HepG2 (cell line): ENCODE data around the gene SFXN5. TPM values are rescaled to one million over a fixed set of nuclear protein-coding genes. Genes with fewer than 3 reads are reported as not detected.

Experiments used
- ATAC-seq: fragments of 200-7000 bp; cut with Tn5 transposase; 3 replicates; pipeline ENCODE4 v1.9.1; 2020; ENCODE audit warnings: mild to moderate bottlenecking, moderate library complexity
- BruUV-seq: library from RNA; stranded (reverse); fragments of 400-500 nt; replicated peaks from 2 replicates; lab custom pipeline; 2021; lab: Mats Ljungman, UMichigan
- CTCF ChIA-PET: fragments of 300-600 bp; formaldehyde crosslinking; extraction: SDS; loops from one replicate; lab custom pipeline; 2021; ENCODE audit warnings: low total read pairs, inconsistent platforms, low intra/inter-chr PET ratio; lab: Yijun Ruan, JAX
- POLR2A ChIA-PET: fragments of 350-600 bp; sonication (Branson Sonifier 250); formaldehyde crosslinking; loops from one replicate; lab custom pipeline; 2020; ENCODE audit warnings: antibody characterized with exemption, inconsistent platforms; lab: Yijun Ruan, JAX
- DNase-seq: peaks from one replicate; pipeline ENCODE4 v3.0.0-alpha.2; 2015; ENCODE audit warnings: low spot score
- FAIRE-seq: peaks from 3 replicates; lab custom pipeline; 2011; peaks lifted over from hg19 to GRCh38; lab: Jason Lieb, UNC
- H2AFZ ChIP-seq: one replicate; pipeline ENCODE4 v1.6.1; 2011; ENCODE audit warnings: low read length, inconsistent platforms
- H3K27ac ChIP-seq: fragments of 300-600 bp; 3 replicates; pipeline ENCODE4 v1.8.0; 2011; ENCODE audit warnings: mixed run types, mild to moderate bottlenecking, mixed read lengths, low read length, inconsistent platforms; ENCODE audit not compliant: insufficient read depth; ENCODE audit errors: extremely low read length
- H3K27me3 ChIP-seq, 2 experiments: fragments of 200-600 bp in 1 of 2; 2 replicates in 1 of 2; 3 replicates in 1 of 2; pipeline versions ENCODE4 v1.6.0 to v1.8.0; 2011; ENCODE audit warnings: low read length in 2 of 2, mild to moderate bottlenecking in 2 of 2, moderate library complexity in 2 of 2, inconsistent platforms in 1 of 2; ENCODE audit not compliant: insufficient read depth in 2 of 2, control insufficient read depth in 1 of 2
- H3K36me3 ChIP-seq, 2 experiments: fragments of 200-600 bp in 1 of 2; replicated peaks in 1 of 2; 2 replicates in 1 of 2; 3 replicates in 1 of 2; pipeline versions ENCODE4 v1.5.1 to v1.8.0; 2011; ENCODE audit warnings: low read length in 2 of 2, inconsistent platforms in 1 of 2; ENCODE audit not compliant: insufficient read depth in 2 of 2, control insufficient read depth in 1 of 2
- H3K4me1 ChIP-seq: 2 replicates; pipeline ENCODE4 v1.5.1; 2012; ENCODE audit warnings: low read length, inconsistent platforms; ENCODE audit not compliant: insufficient read depth
- H3K4me2 ChIP-seq: 2 replicates; pipeline ENCODE4 v1.6.0; 2011; ENCODE audit warnings: low read depth, low read length, inconsistent platforms
- H3K4me3 ChIP-seq, 3 experiments: fragments of 200-600 bp in 1 of 3; sonication (generic), shearing (Covaris generic) in 1 of 3; replicated peaks in 1 of 3; 2 replicates each; pipeline ENCODE4 v1.5.1; 2011 to 2016; ENCODE audit warnings: low read length in 3 of 3, inconsistent platforms in 2 of 3, low read depth in 2 of 3, mild to moderate bottlenecking in 2 of 3, control low read depth in 1 of 3, mixed read lengths in 1 of 3; ENCODE audit not compliant: insufficient read depth in 1 of 3
- H3K79me2 ChIP-seq: one replicate; pipeline ENCODE4 v1.6.1; 2011; ENCODE audit warnings: low read length, inconsistent platforms; ENCODE audit not compliant: insufficient read depth
- H3K9ac ChIP-seq: 2 replicates; pipeline ENCODE4 v1.6.0; 2011; ENCODE audit warnings: mild to moderate bottlenecking, low read depth, low read length, inconsistent platforms; ENCODE audit not compliant: insufficient read depth
- H3K9me3 ChIP-seq: 2 replicates; pipeline ENCODE4 v1.5.1; 2012; ENCODE audit warnings: mild to moderate bottlenecking, low read length
- H4K20me1 ChIP-seq: 2 replicates; pipeline ENCODE4 v1.6.0; 2011; ENCODE audit warnings: inconsistent platforms, mild to moderate bottlenecking, low read length, moderate library complexity; ENCODE audit not compliant: insufficient read depth
- CBX1 ChIP-seq: IDR thresholded peaks from one replicate; pipeline ENCODE4 v1.6.1; 2016; ENCODE audit warnings: antibody characterized with exemption, low read depth
- CENPBD1 ChIP-seq: sonication (generic); formaldehyde crosslinking; IDR thresholded peaks from 2 replicates; pipeline ENCODE4 v1.8.0; 2022; ENCODE audit warnings: missing genetic modification reagents, low read depth, mild to moderate bottlenecking, borderline replicate concordance
- CREM ChIP-seq, 2 experiments: sonication (generic) in 1 of 2; formaldehyde crosslinking in 1 of 2; IDR thresholded peaks; 2 replicates each; pipeline versions ENCODE4 v1.4.0 to v1.6.1; 2016 to 2020; ENCODE audit warnings: antibody characterized with exemption in 1 of 2, mild to moderate bottlenecking in 1 of 2, missing genetic modification reagents in 1 of 2
- TAF15 ChIP-seq: fragments of 200-400 bp; formaldehyde crosslinking; IDR thresholded peaks from one replicate; pipeline ENCODE4 v1.6.1; 2018; ENCODE audit warnings: mild to moderate bottlenecking, low read depth, low read length; ENCODE audit not compliant: poor library complexity, severe bottlenecking
- YEATS4 ChIP-seq: sonication (generic); formaldehyde crosslinking; IDR thresholded peaks from 2 replicates; pipeline ENCODE4 v1.4.0; 2020; ENCODE audit warnings: missing genetic modification reagents, borderline replicate concordance
- ZBTB20 ChIP-seq: sonication (generic); formaldehyde crosslinking; IDR thresholded peaks from 2 replicates; pipeline ENCODE4 v1.8.1; 2023; ENCODE audit warnings: missing genetic modification reagents, low read depth, mild to moderate bottlenecking, borderline replicate concordance
- ZNF18 ChIP-seq: sonication (generic); formaldehyde crosslinking; IDR thresholded peaks from 2 replicates; pipeline ENCODE4 v1.8.0; 2022; ENCODE audit warnings: mild to moderate bottlenecking, missing genetic modification reagents; ENCODE audit not compliant: insufficient replicate concordance
- ZNF20 ChIP-seq: sonication (generic); formaldehyde crosslinking; IDR thresholded peaks from 2 replicates; pipeline ENCODE4 v1.4.0; 2020; ENCODE audit warnings: mild to moderate bottlenecking, moderate library complexity, missing genetic modification reagents
- ZNF256 ChIP-seq: sonication (generic); formaldehyde crosslinking; conservative IDR thresholded peaks from 2 replicates; pipeline ENCODE4 v1.4.0; 2020; ENCODE audit warnings: missing genetic modification reagents
- ZNF562 ChIP-seq: sonication (generic); formaldehyde crosslinking; IDR thresholded peaks from 2 replicates; pipeline ENCODE4 v1.8.0; 2022; ENCODE audit warnings: missing genetic modification reagents, borderline replicate concordance
- WGBS: methylation state at CpG from one replicate; pipeline ENCODE4 v1.1.6; 2017; ENCODE audit warnings: low lambda C conversion rate; 5-methylcytosine and 5-hydroxymethylcytosine counted together
- in situ Hi-C: cut with HindIII; loops from 2 replicates; pipeline ENCODE4 v1.10.0; 2017; ENCODE audit warnings: low pct_unique_long_range_greater_than_20kb; ENCODE audit not compliant: extremely low pct_ligation_motif_present
- intact Hi-C: fragments of 100-400 bp; cut with micrococcal nuclease; formaldehyde crosslinking; loops from one replicate; pipeline ENCODE4 v1.10.0; 2022; ENCODE audit not compliant: unreplicated experiment
- polyA plus RNA-seq, 8 experiments: library from polyadenylated mRNA; depleted of rRNA in 3 of 8; stranded (reverse) in 7 of 8; unstranded in 1 of 8; fragments of >200 nt; fragmentation: Illumina TruSeq in 4 of 8; extraction: Trizol in 4 of 8; gene quantifications; 2 replicates each; pipeline versions ENCODE4 v1.2.1 to v1.2.3, GENCODE V29; 2011 to 2016; ENCODE audit warnings: low read depth in 4 of 8, missing spikeins in 1 of 8, mixed read lengths in 1 of 8; ENCODE audit not compliant: insufficient read depth in 1 of 8
- total RNA-seq, 5 experiments: library from RNA; depleted of rRNA; stranded (reverse); fragments of >200 nt; fragmentation: Illumina TruSeq; extraction: Trizol; gene quantifications; 2 replicates each; pipeline ENCODE4 v1.2.3, GENCODE V29; 2016; ENCODE audit warnings: low read depth in 1 of 5

The SFXN5 gene
- total and polyA plus RNA-seq, 2 of the 13 experiments (the other 11 are each of a cell fraction or from before 2014, with no cell fraction given), result 34.9 to 37.4 TPM

- TF ChIP-seq ZNF18 (CRISPR knock-in tag) (no peak), ZNF256 (CRISPR knock-in tag) (no peak), ZBTB20 (CRISPR knock-in tag) (no peak), CBX1 (no peak), ZNF562 (CRISPR knock-in tag) (no peak), TAF15 (no peak), CENPBD1 (CRISPR knock-in tag) (no peak), YEATS4 (CRISPR knock-in tag) (no peak), ZNF20 (no peak), CREM (IDR thresholded peaks at IDR 0.05) (no peak), CREM (CRISPR knock-in tag; IDR thresholded peaks at IDR 0.05) (no peak)
- H3K9me3 ChIP-seq, result no peaks in the 10 kb centered on the region
- no peak overlapping the region for H3K4me3 ChIP-seq
- ChIA-PET CTCF (no interaction called here), POLR2A (no interaction called here)
- no peak overlapping the region for H2AFZ ChIP-seq
- no peaks in the 10 kb centered on the region for H4K20me1 ChIP-seq
- no peak overlapping the region for H3K9ac ChIP-seq
- no peaks in the 10 kb centered on the region for H3K79me2 ChIP-seq
- BruUV-seq, result no TSS peak
- ATAC-seq (no peak), DNase-seq (no peak), FAIRE-seq (no peak)
- H3K4me1 ChIP-seq, result peaks cover 20% of the 10 kb centered on the region
- intact Hi-C loops (no loop called here), in situ Hi-C loops (no loop called here)
- H3K27me3 ChIP-seq, result no peaks in the 10 kb centered on the region
- H3K4me2 ChIP-seq, result no peak overlapping the region
- WGBS, result 94% methylated on average over 3 of the region's 3 CpGs
- H3K36me3 ChIP-seq, result peaks cover 16 to 23% of the 10 kb centered on the region in 2 experiments; a peak in 4 of 5 replicates
- no peak overlapping the region for H3K27ac ChIP-seq
Measured at GRCh38 chr2:72988041-72988440, 83.5 kb downstream of the SFXN5 start.
